Neuron (in vitro differentiated cells): Measurements from ENCODE around the gene MRPL34.

Experiments used
- H2AFZ ChIP-seq: one replicate; pipeline ENCODE4 v1.6.1; 2013; ENCODE audit warnings: low read depth, mild to moderate bottlenecking, inconsistent platforms, low read length, moderate library complexity
- H3K27me3 ChIP-seq: one replicate; pipeline ENCODE4 v1.6.1; 2013; ENCODE audit warnings: low read length; ENCODE audit not compliant: insufficient read depth
- H3K36me3 ChIP-seq: one replicate; pipeline ENCODE4 v1.6.1; 2013; ENCODE audit warnings: low read length; ENCODE audit not compliant: insufficient read depth
- H3K4me1 ChIP-seq: one replicate; pipeline ENCODE4 v1.6.1; 2013; ENCODE audit warnings: low read length; ENCODE audit not compliant: insufficient read depth
- H3K4me3 ChIP-seq: 2 replicates; pipeline ENCODE4 v1.5.1; 2013; ENCODE audit warnings: mild to moderate bottlenecking, low read length, moderate library complexity
- H3K9me3 ChIP-seq: one replicate; pipeline ENCODE4 v1.6.1; 2013; ENCODE audit warnings: low read length

MRPL34 gene

GRCh38 chr19:17340871-17341357, 35.2 kb downstream of the MRPL34 start:
- peaks cover 11% of the 10 kb centered on the region for H3K36me3 ChIP-seq
- no peaks in the 10 kb centered on the region for H3K27me3 ChIP-seq
- H3K4me3 ChIP-seq: no peak overlapping the region
- no peak overlapping the region for H2AFZ ChIP-seq
- no peaks in the 10 kb centered on the region for H3K9me3 ChIP-seq
- H3K4me1 ChIP-seq: peaks cover 9% of the 10 kb centered on the region

- Histone ChIP-seq H3K9me3 (no peaks in the 10 kb centered on the region), H3K36me3 (peaks cover 11% of the 10 kb centered on the region), H2AFZ (no peak overlapping the region), H3K4me3 (no peak overlapping the region), H3K27me3 (no peaks in the 10 kb centered on the region), H3K4me1 (peaks cover 9% of the 10 kb centered on the region)
Measured at GRCh38 chr19:17341386-17341785, 35.7 kb downstream of the MRPL34 start.

- Histone ChIP-seq H3K27me3 (no peaks in the 10 kb centered on the region), H3K4me1 (peaks cover 9% of the 10 kb centered on the region), H3K9me3 (no peaks in the 10 kb centered on the region), H2AFZ (no peak overlapping the region), H3K4me3 (no peak overlapping the region), H3K36me3 (peaks cover 11% of the 10 kb centered on the region)
Measured at GRCh38 chr19:17341845-17342244, 36.2 kb downstream of the MRPL34 start.

- H3K9me3 ChIP-seq: no peaks in the 10 kb centered on the region
- H3K4me1 ChIP-seq: no peaks in the 10 kb centered on the region
- no peaks in the 10 kb centered on the region for H3K27me3 ChIP-seq
- peaks cover 7% of the 10 kb centered on the region for H3K36me3 ChIP-seq
- no peak overlapping the region for H3K4me3 ChIP-seq
- H2AFZ ChIP-seq: no peak overlapping the region
Measured at GRCh38 chr19:17346109-17346671, 40.5 kb downstream of the MRPL34 start.

GRCh38 chr19:17347361-17347760, 41.7 kb downstream of the MRPL34 start:
- H3K27me3 ChIP-seq: no peaks in the 10 kb centered on the region
- no peak overlapping the region for H2AFZ ChIP-seq
- no peaks in the 10 kb centered on the region for H3K9me3 ChIP-seq
- no peaks in the 10 kb centered on the region for H3K36me3 ChIP-seq
- H3K4me3 ChIP-seq: no peak overlapping the region
- H3K4me1 ChIP-seq: no peaks in the 10 kb centered on the region

GRCh38 chr19:17347877-17348276, 42.2 kb downstream of the MRPL34 start:
- H3K4me1 ChIP-seq: no peaks in the 10 kb centered on the region
- no peak overlapping the region for H2AFZ ChIP-seq
- no peaks in the 10 kb centered on the region for H3K9me3 ChIP-seq
- H3K36me3 ChIP-seq: no peaks in the 10 kb centered on the region
- H3K4me3 ChIP-seq: no peak overlapping the region
- no peaks in the 10 kb centered on the region for H3K27me3 ChIP-seq

GRCh38 chr19:17348700-17349099, 43.0 kb downstream of the MRPL34 start:
- Histone ChIP-seq H2AFZ (peak overlapping the region; percentile 31), H3K9me3 (no peaks in the 10 kb centered on the region), H3K36me3 (no peaks in the 10 kb centered on the region), H3K27me3 (no peaks in the 10 kb centered on the region), H3K4me3 (no peak overlapping the region), H3K4me1 (no peaks in the 10 kb centered on the region)

GRCh38 chr19:17351815-17352435, 46.3 kb downstream of the MRPL34 start:
- no peak overlapping the region for H3K4me3 ChIP-seq
- no peaks in the 10 kb centered on the region for H3K4me1 ChIP-seq
- H2AFZ ChIP-seq: no peak overlapping the region
- no peaks in the 10 kb centered on the region for H3K27me3 ChIP-seq
- H3K9me3 ChIP-seq: no peaks in the 10 kb centered on the region
- H3K36me3 ChIP-seq: no peaks in the 10 kb centered on the region

GRCh38 chr19:17352608-17353280, 47.1 kb downstream of the MRPL34 start:
- Histone ChIP-seq H2AFZ (no peak overlapping the region), H3K9me3 (no peaks in the 10 kb centered on the region), H3K4me3 (no peak overlapping the region), H3K4me1 (no peaks in the 10 kb centered on the region), H3K36me3 (no peaks in the 10 kb centered on the region), H3K27me3 (no peaks in the 10 kb centered on the region)

GRCh38 chr19:17353386-17353785, 47.7 kb downstream of the MRPL34 start:
- no peak overlapping the region for H2AFZ ChIP-seq
- no peaks in the 10 kb centered on the region for H3K9me3 ChIP-seq

More at GRCh38 chr19:17353386-17353785, 47.7 kb downstream of the MRPL34 start:
- Histone ChIP-seq H3K4me3 (no peak overlapping the region), H3K4me1 (no peaks in the 10 kb centered on the region), H3K27me3 (no peaks in the 10 kb centered on the region), H3K36me3 (no peaks in the 10 kb centered on the region)
